RWPE2 (cell line): ENCODE measurements around the gene DCLK3.
A peak's percentile ranks its signal among the peaks of the same experiment; 100 is the strongest.

Source experiments
- ATAC-seq: fragments of 200-7000 bp; cut with Tn5 transposase; 3 replicates; pipeline ENCODE4 v1.9.1; 2021; ENCODE audit warnings: low read depth
- DNase-seq: peaks from one replicate; pipeline ENCODE4 v3.0.0-alpha.2; 2020; ENCODE audit warnings: low spot score
- H3K27ac ChIP-seq: fragments of 450-650 bp; 2 replicates; pipeline ENCODE4 v1.5.1; 2017; ENCODE audit warnings: mild to moderate bottlenecking; ENCODE audit not compliant: poor library complexity, severe bottlenecking
- H3K27me3 ChIP-seq: fragments of 250-450 bp; sonication (Bioruptor Pico); 2 replicates; pipeline ENCODE4 v1.5.1; 2021; ENCODE audit warnings: mild to moderate bottlenecking, moderate library complexity; ENCODE audit not compliant: insufficient read depth, poor library complexity, severe bottlenecking
- H3K36me3 ChIP-seq: fragments of 250-450 bp; sonication (Bioruptor Pico); 2 replicates; pipeline ENCODE4 v1.5.1; 2020; ENCODE audit warnings: low read depth, mild to moderate bottlenecking, moderate library complexity
- H3K4me1 ChIP-seq: fragments of 250-450 bp; sonication (Bioruptor Pico); 2 replicates; pipeline ENCODE4 v1.5.1; 2021; ENCODE audit warnings: mild to moderate bottlenecking, moderate library complexity; ENCODE audit not compliant: insufficient read depth, poor library complexity, severe bottlenecking
- H3K4me3 ChIP-seq: fragments of 250-450 bp; sonication (Bioruptor Pico); 2 replicates; pipeline ENCODE4 v1.5.1; 2021; ENCODE audit warnings: mild to moderate bottlenecking, moderate library complexity; ENCODE audit not compliant: severe bottlenecking
- H3K9me3 ChIP-seq: fragments of 250-450 bp; sonication (Bioruptor Pico); 2 replicates; pipeline ENCODE4 v1.5.1; 2021; ENCODE audit warnings: mild to moderate bottlenecking, moderate library complexity; ENCODE audit not compliant: severe bottlenecking
- TF ChIP-seq, protein P1 (sequence below): fragments of 450-650 bp; IDR thresholded peaks from one replicate; pipeline ENCODE4 v1.5.1; 2017; ENCODE audit warnings: mild to moderate bottlenecking, moderate library complexity; ENCODE audit not compliant: poor library complexity, severe bottlenecking

DCLK3 gene

DNA sequence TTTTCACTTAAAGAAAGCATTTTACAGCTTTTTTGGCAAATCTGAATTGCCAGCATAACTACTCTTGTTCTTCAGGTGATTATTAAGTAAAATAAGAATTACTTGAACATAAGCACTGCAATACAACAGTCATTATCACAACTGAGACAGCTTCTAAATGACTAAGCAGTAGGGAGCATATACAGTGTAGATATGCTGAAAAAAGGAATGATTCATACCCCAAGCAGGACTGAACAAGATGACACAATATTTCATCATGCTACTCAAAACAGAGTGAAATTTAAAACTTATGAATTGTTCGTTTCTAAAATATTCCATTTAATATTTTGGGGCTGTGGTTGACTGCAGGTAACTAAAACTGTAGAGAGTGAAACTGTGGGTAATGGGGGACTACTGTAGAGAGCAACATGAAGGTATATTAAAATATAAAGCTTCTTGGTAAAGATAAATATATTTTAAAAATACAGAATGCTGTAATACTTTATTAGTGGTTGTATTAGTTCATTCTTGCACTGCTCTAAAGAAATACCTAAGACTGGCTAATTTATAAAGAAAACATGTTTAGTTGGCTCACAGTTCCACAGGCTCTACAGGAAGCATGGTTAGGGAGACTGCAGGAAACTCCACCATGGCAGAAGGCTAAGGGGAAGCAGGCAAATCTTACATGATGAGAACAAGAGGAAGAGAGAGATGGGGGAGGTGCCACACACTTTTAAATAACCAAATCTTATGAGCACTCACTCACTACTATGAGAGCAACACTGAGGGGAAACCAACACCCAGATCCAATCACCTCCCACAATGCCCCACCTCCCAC is 84.8 kb downstream of the DCLK3 start:
- no peak for DNase-seq
- Histone ChIP-seq H3K9me3 (peaks cover 7% of the 10 kb centered on the region), H3K4me3 (no peak overlapping the region), H3K27me3 (no peaks in the 10 kb centered on the region), H3K36me3 (no peaks in the 10 kb centered on the region), H3K27ac (peak overlapping the region; percentile 80), H3K4me1 (peaks cover 18% of the 10 kb centered on the region)
- ATAC-seq, result peak; percentile 98
- TF ChIP-seq, protein P1, sequence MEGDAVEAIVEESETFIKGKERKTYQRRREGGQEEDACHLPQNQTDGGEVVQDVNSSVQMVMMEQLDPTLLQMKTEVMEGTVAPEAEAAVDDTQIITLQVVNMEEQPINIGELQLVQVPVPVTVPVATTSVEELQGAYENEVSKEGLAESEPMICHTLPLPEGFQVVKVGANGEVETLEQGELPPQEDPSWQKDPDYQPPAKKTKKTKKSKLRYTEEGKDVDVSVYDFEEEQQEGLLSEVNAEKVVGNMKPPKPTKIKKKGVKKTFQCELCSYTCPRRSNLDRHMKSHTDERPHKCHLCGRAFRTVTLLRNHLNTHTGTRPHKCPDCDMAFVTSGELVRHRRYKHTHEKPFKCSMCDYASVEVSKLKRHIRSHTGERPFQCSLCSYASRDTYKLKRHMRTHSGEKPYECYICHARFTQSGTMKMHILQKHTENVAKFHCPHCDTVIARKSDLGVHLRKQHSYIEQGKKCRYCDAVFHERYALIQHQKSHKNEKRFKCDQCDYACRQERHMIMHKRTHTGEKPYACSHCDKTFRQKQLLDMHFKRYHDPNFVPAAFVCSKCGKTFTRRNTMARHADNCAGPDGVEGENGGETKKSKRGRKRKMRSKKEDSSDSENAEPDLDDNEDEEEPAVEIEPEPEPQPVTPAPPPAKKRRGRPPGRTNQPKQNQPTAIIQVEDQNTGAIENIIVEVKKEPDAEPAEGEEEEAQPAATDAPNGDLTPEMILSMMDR, result no peak

DNA sequence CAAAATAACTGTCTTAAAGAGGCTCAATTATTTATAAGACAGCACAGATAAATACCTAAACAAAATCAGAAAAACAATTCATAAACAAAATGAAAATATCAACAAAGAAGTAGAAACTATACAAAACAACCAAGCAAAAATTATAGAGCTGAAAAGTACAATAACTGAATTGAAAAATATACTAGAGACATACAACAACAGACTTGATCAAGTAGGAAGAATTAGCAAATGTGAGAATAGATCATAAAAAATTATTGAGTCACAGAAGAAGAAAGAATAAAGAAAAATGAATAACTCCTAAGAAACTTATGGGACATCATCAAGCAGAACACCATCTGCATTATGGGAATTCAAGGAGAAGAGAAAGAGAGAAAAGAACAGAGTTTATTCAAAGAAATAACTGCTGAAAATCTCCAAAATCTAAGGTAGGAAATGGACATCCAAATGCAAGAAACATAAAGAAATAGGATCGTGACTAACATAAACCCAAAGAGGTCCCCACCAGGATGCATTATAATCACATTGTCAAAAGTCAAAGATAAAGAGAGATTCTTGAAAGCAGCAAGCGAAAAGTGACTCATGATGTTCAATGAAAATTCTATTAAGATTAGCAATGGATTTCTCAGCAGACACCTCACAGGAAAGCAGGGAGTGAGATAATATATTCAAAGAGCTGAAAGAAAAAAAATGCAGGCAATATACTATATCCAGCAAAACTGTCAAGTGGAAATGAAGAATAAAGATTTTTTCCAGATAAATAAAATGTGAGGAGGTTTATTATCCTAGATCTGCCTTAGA is 85.9 kb downstream of the DCLK3 start:
- DNase-seq (no peak), ATAC-seq (no peak)
- Histone ChIP-seq H3K9me3 (peaks cover 7% of the 10 kb centered on the region), H3K4me3 (no peak overlapping the region), H3K27ac (peak overlapping the region; percentile 80), H3K27me3 (no peaks in the 10 kb centered on the region), H3K4me1 (peaks cover 18% of the 10 kb centered on the region), H3K36me3 (no peaks in the 10 kb centered on the region)
- TF ChIP-seq, protein P1, result no peak

DNA sequence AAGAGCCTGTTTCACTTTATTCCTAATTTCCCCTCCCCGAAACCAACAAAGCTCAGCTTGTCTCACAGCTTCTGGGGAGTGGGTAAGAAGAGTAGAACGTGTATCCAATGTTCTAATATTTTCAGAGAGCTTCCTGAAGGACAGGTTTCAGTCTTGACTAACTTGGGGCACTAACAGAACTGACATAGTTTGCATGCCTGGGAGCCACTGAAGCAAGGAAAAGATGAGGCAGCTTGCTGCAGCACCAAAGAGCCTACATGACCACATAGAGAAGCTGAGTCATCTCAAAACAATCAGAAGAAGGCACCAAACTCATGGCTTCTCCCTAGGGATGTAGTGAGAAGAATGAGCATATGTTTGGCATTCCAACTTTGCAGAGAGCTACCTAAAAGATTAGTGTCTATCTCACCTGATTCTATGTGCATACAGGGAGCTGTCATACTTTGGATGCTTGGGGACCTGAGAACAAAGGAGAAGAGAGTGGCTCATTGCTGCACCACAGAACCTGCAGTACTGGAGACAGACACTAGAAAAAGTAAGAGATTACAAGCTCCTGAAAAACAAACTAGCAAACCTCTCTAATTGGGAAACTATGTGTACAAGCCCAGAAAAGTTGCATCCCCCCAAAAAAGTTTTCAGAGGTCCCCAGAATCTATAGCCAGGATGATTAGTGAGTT is 86.9 kb downstream of the DCLK3 start:
- no peaks in the 10 kb centered on the region for H3K27me3 ChIP-seq
- no peak overlapping the region for H3K4me3 ChIP-seq
- ATAC-seq (peak; percentile 72), DNase-seq (no peak)
- peak overlapping the region; percentile 80 for H3K27ac ChIP-seq
- H3K36me3 ChIP-seq, result no peaks in the 10 kb centered on the region
- peaks cover 7% of the 10 kb centered on the region for H3K9me3 ChIP-seq
- TF ChIP-seq, protein P1, result no peak
- H3K4me1 ChIP-seq, result peaks cover 18% of the 10 kb centered on the region

DNA sequence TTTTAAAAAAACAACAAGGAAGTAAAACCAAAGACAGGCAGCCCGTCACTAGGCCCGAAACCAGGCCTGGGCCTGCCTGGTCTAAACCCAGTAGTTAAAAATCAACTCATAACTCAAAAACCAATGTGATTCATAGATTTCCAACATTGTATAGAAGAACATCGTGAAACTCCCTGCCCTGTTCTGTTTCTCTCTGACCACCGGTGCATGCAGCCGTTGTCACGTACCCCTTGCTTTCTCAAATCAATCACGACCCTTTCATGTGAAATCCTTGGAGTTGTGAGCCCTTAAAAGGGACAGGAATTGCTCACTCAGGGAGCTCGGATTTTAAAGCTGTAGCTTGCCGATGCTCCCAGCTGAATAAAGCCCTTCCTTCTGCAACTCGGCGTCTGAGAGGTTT is 89.5 kb downstream of the DCLK3 start:
- Histone ChIP-seq H3K4me3 (no peak overlapping the region), H3K9me3 (peaks cover 4% of the 10 kb centered on the region), H3K36me3 (no peaks in the 10 kb centered on the region), H3K27ac (no peak overlapping the region), H3K4me1 (peaks cover 14% of the 10 kb centered on the region), H3K27me3 (no peaks in the 10 kb centered on the region)
- no peak for ATAC-seq
- no peak for DNase-seq
- TF ChIP-seq, protein P1, result no peak
